Cardiac muscle cell (in vitro differentiated cells and primary cell): ENCODE results near the gene MGMT. TPM values are rescaled to one million over a fixed set of nuclear protein-coding genes. Genes with fewer than 3 reads are reported as not detected.

ENCODE experiments used
- DNase-seq, 2 donors: peaks; one replicate each; pipeline versions ENCODE4 v3.0.0 to v3.0.0-alpha.2; 2010 to 2017; ENCODE audit warnings: low read depth in 1 of 2, low spot score in 1 of 2
- H3K27ac ChIP-seq: fragments of 200-600 bp; sonication (generic); 2 replicates; pipeline ENCODE4 v1.5.1; 2016
- H3K27me3 ChIP-seq: fragments of 200-600 bp; sonication (generic); 2 replicates; pipeline ENCODE4 v1.6.0; 2016; ENCODE audit warnings: control low read depth
- H3K36me3 ChIP-seq: fragments of 200-600 bp; sonication (generic); 2 replicates; pipeline ENCODE4 v1.5.1; 2016; ENCODE audit warnings: control low read depth
- H3K4me1 ChIP-seq: fragments of 200-600 bp; sonication (generic); 2 replicates; pipeline ENCODE4 v1.8.1; 2017; ENCODE audit warnings: low read depth, mild to moderate bottlenecking, mixed run types
- H3K4me3 ChIP-seq: fragments of 200-600 bp; sonication (generic); 2 replicates; pipeline ENCODE4 v1.5.1; 2016; ENCODE audit warnings: mild to moderate bottlenecking
- H3K9me3 ChIP-seq: fragments of 200-600 bp; sonication (generic); 2 replicates; pipeline ENCODE4 v1.5.1; 2017; ENCODE audit warnings: low read depth, mild to moderate bottlenecking, control low read depth
- CTCF ChIP-seq: IDR thresholded peaks from 2 replicates; pipeline ENCODE4 v1.5.1; 2012; ENCODE audit warnings: low read depth, mild to moderate bottlenecking, low read length
- polyA plus RNA-seq: library from polyadenylated mRNA; unstranded; fragments of >200 nt; fragmentation: Nextera tagmentation; extraction: Ambion mirVana; gene quantifications from 2 replicates; pipeline ENCODE4 v1.2.1, GENCODE V29; 2016
- total RNA-seq: library from RNA; depleted of rRNA; stranded (reverse); fragments of >200 nt; gene quantifications from 2 replicates; pipeline ENCODE4 v1.2.3, GENCODE V29; 2016

MGMT gene
- total and polyA plus RNA-seq, 2 experiments from 2014 or later, result 21.8 to 28.0 TPM

DNA sequence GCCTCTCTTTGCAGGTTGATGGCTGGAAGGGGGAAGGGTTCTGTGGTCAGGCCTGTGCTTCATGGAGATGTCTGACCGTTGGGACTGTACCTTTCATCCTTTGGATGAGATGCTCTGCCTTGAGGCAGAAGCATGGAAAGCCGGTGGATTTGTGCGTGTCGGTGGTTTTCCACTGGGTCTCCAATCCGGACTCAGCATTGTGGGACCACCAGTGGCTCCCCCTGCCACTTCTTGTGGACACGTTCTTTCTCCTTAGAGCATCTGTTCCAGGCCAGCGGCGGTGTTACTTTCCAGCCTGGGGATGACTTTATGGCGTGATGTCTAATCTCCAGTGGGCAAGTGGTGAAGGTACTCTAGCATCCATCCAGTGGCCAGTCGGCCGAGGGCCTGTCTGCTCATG is 178.4 kb downstream of the MGMT start:
- Histone ChIP-seq H3K36me3 (no peaks in the 10 kb centered on the region), H3K27me3 (no peaks in the 10 kb centered on the region), H3K27ac (no peak overlapping the region), H3K4me1 (no peaks in the 10 kb centered on the region), H3K9me3 (no peaks in the 10 kb centered on the region), H3K4me3 (no peak overlapping the region)
- TF ChIP-seq CTCF, result no peak
- no peak for DNase-seq

- Histone ChIP-seq H3K9me3 (no peaks in the 10 kb centered on the region), H3K27ac (no peak overlapping the region), H3K4me3 (no peak overlapping the region), H3K4me1 (no peaks in the 10 kb centered on the region), H3K36me3 (no peaks in the 10 kb centered on the region), H3K27me3 (no peaks in the 10 kb centered on the region)
- no peak for TF ChIP-seq CTCF
- DNase-seq, result no peak
Observed at GRCh38 chr10:129646973-129647372, 179.9 kb downstream of the MGMT start.

- no peak for DNase-seq
- no peak for TF ChIP-seq CTCF
Observed at GRCh38 chr10:129647590-129647989, 180.5 kb downstream of the MGMT start.

GRCh38 chr10:129648856-129649255 is 181.8 kb downstream of the MGMT start:
- Histone ChIP-seq H3K27me3 (no peaks in the 10 kb centered on the region), H3K9me3 (no peaks in the 10 kb centered on the region), H3K36me3 (no peaks in the 10 kb centered on the region), H3K4me1 (no peaks in the 10 kb centered on the region), H3K27ac (no peak overlapping the region), H3K4me3 (no peak overlapping the region)
- TF ChIP-seq CTCF, result no peak
- no peak for DNase-seq

More at GRCh38 chr10:129647590-129647989, 180.5 kb downstream of the MGMT start:
- no peaks in the 10 kb centered on the region for H3K36me3 ChIP-seq
- H3K4me1 ChIP-seq, result no peaks in the 10 kb centered on the region
- H3K4me3 ChIP-seq, result no peak overlapping the region
- H3K9me3 ChIP-seq, result no peaks in the 10 kb centered on the region
- no peak overlapping the region for H3K27ac ChIP-seq
- H3K27me3 ChIP-seq, result no peaks in the 10 kb centered on the region

DNA sequence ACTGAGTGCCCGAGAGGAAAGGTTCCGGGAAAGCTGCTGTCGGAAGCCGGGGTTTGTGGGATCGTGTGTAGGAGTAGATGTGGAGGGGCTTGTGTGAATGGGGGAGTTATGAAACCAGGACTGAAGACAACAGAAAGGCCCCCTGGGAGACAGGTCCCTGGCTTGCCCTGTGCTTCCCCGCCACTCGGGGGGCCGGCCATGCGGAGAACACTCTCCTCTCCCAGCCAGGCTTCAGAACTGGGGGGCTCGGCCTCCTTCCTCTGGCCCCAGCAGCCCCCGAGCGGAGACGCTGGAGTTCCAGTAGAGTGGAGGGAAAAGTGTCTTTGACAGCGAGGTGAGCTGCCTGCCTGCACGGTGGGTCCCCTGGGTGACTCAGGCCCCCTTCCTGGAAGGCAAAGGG is 185.0 kb downstream of the MGMT start:
- Histone ChIP-seq H3K4me3 (no peak overlapping the region), H3K4me1 (no peaks in the 10 kb centered on the region), H3K27me3 (no peaks in the 10 kb centered on the region), H3K9me3 (no peaks in the 10 kb centered on the region), H3K36me3 (no peaks in the 10 kb centered on the region), H3K27ac (no peak overlapping the region)
- TF ChIP-seq CTCF, result no peak
- no peak for DNase-seq

DNA sequence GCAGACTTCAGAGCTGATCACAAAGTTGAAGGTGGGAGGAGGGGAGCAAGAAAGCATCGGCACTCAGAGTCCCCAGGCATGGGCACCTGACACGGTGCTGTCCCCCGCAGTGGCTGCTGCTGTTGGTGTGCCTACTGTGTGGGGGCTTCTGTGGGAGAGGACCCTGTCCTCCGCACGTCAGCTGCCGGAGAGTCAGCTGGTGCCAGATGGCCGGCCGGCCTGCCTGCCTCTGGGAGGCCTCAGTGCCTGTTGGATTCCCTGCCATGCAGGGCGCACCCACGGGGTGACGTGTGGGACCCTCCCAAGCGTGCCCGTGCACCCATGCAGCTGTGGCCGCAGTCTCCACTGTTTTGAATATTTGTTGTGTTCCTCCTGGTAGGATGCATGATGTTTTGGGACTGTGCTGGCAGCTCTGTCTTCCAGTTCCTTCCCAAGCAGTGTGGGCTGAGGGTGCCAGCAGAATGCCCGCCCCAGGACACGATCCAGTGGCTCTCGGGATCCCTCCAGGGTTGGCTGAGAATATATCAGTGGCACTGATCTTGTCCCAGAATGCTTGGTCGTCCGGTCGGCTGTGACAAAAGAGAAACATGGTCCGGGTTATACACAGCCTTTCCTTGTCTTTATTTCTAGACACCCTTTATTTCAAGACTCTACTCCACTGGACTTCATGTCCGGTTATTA is 185.6 kb downstream of the MGMT start:
- Histone ChIP-seq H3K4me3 (no peak overlapping the region), H3K4me1 (no peaks in the 10 kb centered on the region), H3K27ac (no peak overlapping the region), H3K9me3 (no peaks in the 10 kb centered on the region), H3K27me3 (no peaks in the 10 kb centered on the region), H3K36me3 (no peaks in the 10 kb centered on the region)
- no peak for TF ChIP-seq CTCF
- DNase-seq, result no peak
